ENCODE measurements around the gene PROM2.

Gene PROM2

DNA sequence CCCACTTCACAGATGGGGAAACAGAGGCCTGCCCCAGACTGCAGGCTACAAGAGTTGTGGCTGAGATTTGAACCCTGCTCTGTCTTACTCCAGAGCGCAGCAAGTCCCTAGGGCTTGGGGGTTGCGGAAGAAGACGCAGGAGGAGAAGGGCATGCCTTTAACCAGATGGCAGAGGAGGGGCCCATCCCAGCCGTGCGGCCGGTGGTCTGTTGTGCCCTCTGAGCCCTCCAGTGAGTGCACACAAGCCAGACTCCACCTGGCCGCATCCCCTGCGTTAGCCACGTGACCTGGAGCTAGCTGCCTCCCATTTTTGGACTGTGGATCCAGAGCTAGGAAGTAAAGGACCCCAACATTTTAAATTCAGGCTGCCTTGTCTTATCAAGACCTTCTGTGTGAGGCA, 25.7 kb downstream of the PROM2 start:
- no peak overlapping the region for H3K27ac Mint-ChIP-seq
- intact Hi-C loops (cut with micrococcal nuclease): no loop called here
- no peak overlapping the region for H3K4me3 Mint-ChIP-seq
- H3K36me3 Mint-ChIP-seq (ENCODE audit: low read depth): no peaks in the 10 kb centered on the region
- peaks cover 7% of the 10 kb centered on the region for H3K4me1 Mint-ChIP-seq (ENCODE audit: low read depth)
- peaks cover 11% of the 10 kb centered on the region for H3K27me3 Mint-ChIP-seq
- no peaks in the 10 kb centered on the region for H3K9me3 Mint-ChIP-seq

DNA sequence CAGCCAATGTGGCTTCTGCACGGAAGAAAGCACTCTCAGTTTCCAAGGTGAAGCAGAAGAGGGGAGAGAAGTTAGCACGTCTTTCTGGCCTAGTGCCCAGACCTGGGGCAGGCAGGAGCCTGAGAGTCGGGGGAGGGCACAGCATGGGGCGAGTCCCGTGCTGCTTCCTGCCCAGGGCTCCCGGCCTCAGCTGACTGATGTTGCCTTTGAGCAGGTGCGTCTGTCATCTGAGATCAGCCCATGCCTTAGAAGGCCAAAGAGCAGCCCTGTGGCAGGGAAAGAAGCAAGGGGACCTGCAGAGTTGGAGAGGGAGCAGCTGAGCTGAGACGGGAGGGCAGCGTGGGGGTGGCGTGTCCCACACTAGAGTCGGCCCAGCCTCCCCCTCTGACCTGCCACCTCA, 26.2 kb downstream of the PROM2 start:
- no peaks in the 10 kb centered on the region for H3K36me3 Mint-ChIP-seq (ENCODE audit: low read depth)
- H3K9me3 Mint-ChIP-seq: no peaks in the 10 kb centered on the region
- peaks cover 7% of the 10 kb centered on the region for H3K4me1 Mint-ChIP-seq (ENCODE audit: low read depth)
- no peak overlapping the region for H3K27ac Mint-ChIP-seq
- peaks cover 11% of the 10 kb centered on the region for H3K27me3 Mint-ChIP-seq
- intact Hi-C loops (cut with micrococcal nuclease): no loop called here
- H3K4me3 Mint-ChIP-seq: no peak overlapping the region

DNA sequence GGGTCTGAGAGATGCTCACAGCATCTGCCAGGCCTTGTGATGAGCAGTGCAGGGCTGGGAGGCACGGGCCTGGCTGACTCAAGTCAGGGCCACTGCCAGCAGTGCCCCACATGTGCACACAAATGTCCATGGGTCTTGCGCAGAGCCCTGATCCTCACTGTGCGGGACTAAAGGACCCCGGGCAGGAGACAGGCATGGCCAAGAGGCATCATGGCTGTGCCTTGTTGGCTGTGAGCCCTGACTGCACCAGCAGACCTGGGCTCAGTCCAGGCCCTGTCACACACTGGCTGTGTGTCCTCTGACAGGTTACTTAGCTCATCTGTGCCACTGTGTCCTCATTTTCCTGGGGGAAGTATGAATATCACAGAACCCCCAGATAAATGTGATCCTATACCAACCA, 26.9 kb downstream of the PROM2 start:
- Mint-ChIP-seq H3K27me3 (peaks cover 11% of the 10 kb centered on the region), H3K4me3 (no peak overlapping the region), H3K27ac (peak overlapping the region; percentile 31), H3K9me3 (no peaks in the 10 kb centered on the region), H3K4me1 (ENCODE audit: low read depth) (peaks cover 7% of the 10 kb centered on the region), H3K36me3 (ENCODE audit: low read depth) (no peaks in the 10 kb centered on the region)
- intact Hi-C loops (cut with micrococcal nuclease): no loop called here

DNA sequence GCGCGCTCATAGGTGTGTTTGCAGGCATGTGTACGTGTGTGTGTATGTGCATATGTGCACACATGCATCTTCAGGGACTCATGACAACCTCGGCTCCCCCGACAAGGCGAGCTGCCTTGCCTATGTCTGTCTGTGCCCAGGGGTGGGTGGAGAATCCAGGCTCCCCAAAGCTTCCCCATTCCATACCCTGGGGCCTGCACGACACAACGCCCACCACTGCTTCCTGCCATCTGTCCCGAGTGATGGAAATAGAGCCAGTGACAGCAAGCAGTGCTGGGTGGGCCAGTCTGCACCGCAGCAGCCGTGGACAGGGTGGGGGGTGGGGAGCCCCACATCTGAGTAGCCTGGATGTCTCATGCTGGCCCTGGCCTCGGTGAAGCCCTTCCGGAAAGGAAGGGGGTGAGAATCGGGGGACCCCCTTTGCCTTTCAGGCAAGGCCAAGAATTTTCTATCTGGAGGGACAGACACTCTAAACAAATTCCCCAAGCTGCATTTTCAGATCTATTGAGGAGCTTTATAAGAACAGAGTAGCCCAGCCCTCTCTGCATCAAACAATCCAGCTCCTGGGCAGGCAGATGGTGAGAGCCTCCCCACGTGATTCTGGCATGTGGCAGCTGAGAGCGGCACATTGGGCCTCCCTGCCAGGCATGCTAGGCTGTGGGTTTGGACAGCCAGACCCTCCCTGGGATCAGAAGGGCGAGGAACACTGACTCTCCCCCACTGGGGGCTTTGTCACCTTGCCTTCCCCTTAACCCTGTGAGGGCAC, 27.8 kb downstream of the PROM2 start:
- Mint-ChIP-seq H3K4me1 (ENCODE audit: low read depth) (peaks cover 7% of the 10 kb centered on the region), H3K4me3 (no peak overlapping the region), H3K36me3 (ENCODE audit: low read depth) (no peaks in the 10 kb centered on the region), H3K27me3 (peaks cover 4% of the 10 kb centered on the region), H3K27ac (no peak overlapping the region), H3K9me3 (no peaks in the 10 kb centered on the region)
- intact Hi-C loops (cut with micrococcal nuclease): no loop called here

DNA sequence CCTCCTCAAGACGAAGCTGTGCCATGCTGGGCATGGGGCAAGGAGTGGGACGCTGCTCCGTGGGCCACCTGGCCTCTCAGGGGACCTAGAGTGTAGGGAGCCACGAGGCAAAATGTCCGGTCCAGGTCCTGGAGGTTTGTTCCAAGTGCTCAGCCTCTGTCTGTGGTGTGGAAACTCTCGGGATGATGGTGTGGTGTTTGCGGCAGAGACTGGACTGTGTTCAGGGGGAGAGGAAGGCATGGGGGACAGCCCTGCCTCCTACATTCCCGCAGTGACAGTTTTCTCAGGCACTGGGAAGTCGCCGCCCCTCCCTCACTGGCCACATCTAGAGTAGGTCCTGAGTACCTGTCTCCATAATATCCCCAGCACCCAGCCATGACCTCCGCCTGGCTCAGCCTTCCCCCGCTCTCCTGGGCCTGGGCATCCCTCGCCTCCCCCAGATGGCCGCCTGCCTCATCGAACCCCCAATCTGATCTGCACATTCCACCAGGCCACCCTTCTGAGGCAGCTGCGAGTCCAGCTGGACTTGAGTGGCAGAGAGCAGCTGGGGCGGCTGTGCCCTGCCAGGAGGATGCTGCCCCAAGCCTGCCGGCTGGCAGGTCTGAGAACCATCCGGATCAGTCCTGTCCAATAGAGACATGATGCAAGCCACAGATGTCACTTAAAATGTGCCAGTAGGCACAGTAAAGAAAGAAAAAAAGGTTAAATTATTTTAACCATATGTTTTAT, 29.1 kb downstream of the PROM2 start:
- intact Hi-C loops (cut with micrococcal nuclease): no loop called here
- Mint-ChIP-seq H3K27me3 (no peaks in the 10 kb centered on the region), H3K27ac (no peak overlapping the region), H3K4me3 (no peak overlapping the region), H3K4me1 (ENCODE audit: low read depth) (peaks cover 7% of the 10 kb centered on the region), H3K9me3 (no peaks in the 10 kb centered on the region), H3K36me3 (ENCODE audit: low read depth) (no peaks in the 10 kb centered on the region)

DNA sequence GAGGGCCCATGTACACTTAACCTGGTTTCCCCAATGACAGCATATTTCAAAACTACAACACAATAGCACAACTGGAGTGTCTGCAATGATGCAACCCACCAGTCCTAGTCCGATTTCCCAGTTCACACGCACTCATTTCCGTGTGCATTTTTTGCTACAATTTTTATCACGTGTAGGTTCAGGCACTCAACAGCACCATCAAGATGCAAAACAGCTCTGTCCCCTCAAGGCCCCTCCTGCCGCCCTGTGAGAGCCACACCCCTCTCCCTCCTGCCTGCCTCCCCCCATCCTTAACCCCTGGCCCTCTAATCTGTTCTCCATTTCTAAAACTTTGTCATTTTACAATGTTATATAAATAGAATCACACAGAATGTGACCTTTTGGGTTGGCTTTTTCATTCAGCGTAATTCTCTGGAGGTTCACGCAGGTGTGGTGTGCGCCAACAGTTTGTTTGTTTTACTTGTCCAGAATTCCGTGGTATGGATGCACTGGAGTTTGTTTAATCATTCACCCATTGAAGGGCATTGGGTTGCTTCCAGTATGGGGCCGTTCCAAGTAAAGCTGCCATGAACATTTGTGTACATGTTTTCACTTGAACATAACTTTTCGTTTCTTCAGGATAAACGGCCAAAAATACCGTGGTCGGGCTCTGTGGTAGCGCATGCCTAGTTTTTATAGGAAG, 31.3 kb downstream of the PROM2 start:
- no peak overlapping the region for H3K4me3 Mint-ChIP-seq
- H3K9me3 Mint-ChIP-seq: no peaks in the 10 kb centered on the region
- no peaks in the 10 kb centered on the region for H3K36me3 Mint-ChIP-seq (ENCODE audit: low read depth)
- peaks cover 7% of the 10 kb centered on the region for H3K4me1 Mint-ChIP-seq (ENCODE audit: low read depth)
- intact Hi-C loops (cut with micrococcal nuclease): no loop called here
- H3K27ac Mint-ChIP-seq: no peak overlapping the region
- H3K27me3 Mint-ChIP-seq: no peaks in the 10 kb centered on the region

DNA sequence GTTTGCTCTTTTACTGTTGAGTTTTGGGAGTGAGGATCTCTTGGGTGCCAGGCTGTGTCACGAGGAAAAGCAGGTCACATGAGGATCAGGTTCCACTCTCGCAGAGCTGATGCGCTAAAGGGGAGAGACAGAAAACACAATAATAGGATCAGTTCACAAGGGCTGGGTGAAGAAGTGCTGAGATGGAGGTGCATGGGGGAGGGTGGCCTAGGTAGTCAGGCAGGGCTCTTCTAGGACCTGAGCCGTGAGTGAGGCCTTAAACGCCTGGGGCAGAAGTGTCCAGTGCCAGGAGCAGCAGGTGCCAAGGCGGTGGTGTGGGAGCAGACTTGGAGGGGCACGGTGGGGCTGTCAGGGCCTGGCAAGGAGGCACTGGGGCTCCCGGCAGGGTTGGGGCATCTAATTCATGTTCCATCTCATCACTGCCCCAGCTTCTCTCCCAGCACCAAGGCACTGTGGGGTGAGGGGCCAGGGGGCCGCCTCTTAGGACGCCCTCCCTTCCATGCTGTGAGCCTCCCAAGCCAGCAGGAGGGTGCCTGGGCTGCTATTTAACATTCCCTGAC, 32.2 kb downstream of the PROM2 start:
- H3K27ac Mint-ChIP-seq: no peak overlapping the region

DNA sequence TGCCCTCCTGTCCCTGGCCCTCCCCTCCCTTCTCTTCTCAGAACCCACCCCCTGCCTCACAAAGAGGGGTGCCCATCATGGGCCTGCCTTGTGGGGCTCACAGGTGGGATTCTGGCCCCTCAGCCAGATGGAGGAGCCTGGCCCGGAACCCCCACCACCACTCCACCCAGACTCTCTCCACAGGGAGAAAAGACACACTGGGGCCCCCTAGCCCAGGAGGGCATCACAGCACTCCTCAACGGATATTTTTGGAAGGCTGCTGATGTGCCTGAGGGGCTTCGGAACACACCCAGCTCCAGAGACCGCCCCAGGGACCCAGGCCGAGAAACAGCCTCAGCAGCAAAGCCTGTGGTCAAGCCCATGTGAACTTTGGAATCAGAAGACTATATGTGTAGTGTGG, 32.8 kb downstream of the PROM2 start:
- intact Hi-C loops (cut with micrococcal nuclease): no loop called here
- no peaks in the 10 kb centered on the region for H3K36me3 Mint-ChIP-seq (ENCODE audit: low read depth)
- no peaks in the 10 kb centered on the region for H3K9me3 Mint-ChIP-seq
- H3K4me3 Mint-ChIP-seq: no peak overlapping the region
- peaks cover 2% of the 10 kb centered on the region for H3K4me1 Mint-ChIP-seq (ENCODE audit: low read depth)
- H3K27me3 Mint-ChIP-seq: no peaks in the 10 kb centered on the region
- H3K27ac Mint-ChIP-seq: no peak overlapping the region

More for the DNA sequence above, 32.2 kb downstream of the PROM2 start:
- no peak overlapping the region for H3K4me3 Mint-ChIP-seq
- intact Hi-C loops (cut with micrococcal nuclease): no loop called here
- H3K9me3 Mint-ChIP-seq: no peaks in the 10 kb centered on the region
- H3K36me3 Mint-ChIP-seq (ENCODE audit: low read depth): no peaks in the 10 kb centered on the region
- H3K27me3 Mint-ChIP-seq: no peaks in the 10 kb centered on the region
- H3K4me1 Mint-ChIP-seq (ENCODE audit: low read depth): peaks cover 7% of the 10 kb centered on the region

DNA sequence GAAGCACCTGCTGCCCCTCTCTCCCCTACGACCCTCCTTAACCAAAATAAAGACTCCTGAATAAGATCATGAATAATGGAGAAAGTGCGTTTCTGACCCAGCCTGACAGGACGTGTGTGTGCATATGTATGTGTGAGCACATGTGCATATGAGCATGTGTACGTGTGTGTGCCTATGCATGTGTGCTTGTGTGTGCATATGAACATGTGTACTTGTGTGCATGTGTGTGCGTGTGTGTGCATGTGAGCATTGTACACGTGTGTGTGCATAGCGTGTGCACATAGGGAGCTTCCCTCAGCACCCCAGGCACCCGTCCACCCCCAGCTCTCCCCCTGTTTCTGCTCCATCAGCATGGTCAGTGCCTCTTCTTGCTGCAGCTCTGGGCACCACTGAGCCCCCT, 33.6 kb downstream of the PROM2 start:
- no peaks in the 10 kb centered on the region for H3K36me3 Mint-ChIP-seq (ENCODE audit: low read depth)

DNA sequence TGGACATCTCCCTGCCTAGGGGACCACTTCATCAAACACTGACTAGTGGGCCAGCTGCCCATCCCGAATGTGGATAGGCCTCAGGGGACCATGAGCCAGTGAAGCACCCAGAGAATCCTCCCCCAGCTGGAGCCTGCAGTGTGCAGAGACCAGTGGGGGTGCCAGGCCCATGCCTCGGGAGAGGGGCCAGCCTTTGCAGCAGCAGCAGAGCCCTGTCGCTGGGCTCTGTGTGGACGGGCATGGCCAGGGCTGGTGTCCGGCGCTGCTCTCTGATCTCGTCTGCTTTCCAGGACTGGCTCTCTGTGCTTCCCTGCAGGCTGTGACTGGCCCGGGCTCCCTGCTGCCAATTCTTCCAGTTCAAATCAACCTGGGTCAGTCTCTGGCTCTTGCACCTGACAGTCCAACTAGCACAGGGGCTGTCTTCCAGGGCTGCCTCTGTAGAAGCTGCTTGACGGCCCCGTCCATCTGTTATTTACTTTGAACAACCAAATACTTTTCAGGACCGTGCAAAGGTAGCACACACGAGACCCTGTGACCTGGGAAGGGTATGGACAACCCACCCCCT, 34.3 kb downstream of the PROM2 start:
- Mint-ChIP-seq H3K4me3 (no peak overlapping the region), H3K9me3 (no peaks in the 10 kb centered on the region), H3K4me1 (ENCODE audit: low read depth) (no peaks in the 10 kb centered on the region), H3K36me3 (ENCODE audit: low read depth) (no peaks in the 10 kb centered on the region), H3K27ac (no peak overlapping the region), H3K27me3 (no peaks in the 10 kb centered on the region)
- intact Hi-C loops (cut with micrococcal nuclease): no loop called here

More for the DNA sequence above, 33.6 kb downstream of the PROM2 start:
- Mint-ChIP-seq H3K27me3 (no peaks in the 10 kb centered on the region), H3K4me3 (no peak overlapping the region), H3K27ac (no peak overlapping the region), H3K4me1 (ENCODE audit: low read depth) (no peaks in the 10 kb centered on the region), H3K9me3 (no peaks in the 10 kb centered on the region)
- intact Hi-C loops (cut with micrococcal nuclease): no loop called here

DNA sequence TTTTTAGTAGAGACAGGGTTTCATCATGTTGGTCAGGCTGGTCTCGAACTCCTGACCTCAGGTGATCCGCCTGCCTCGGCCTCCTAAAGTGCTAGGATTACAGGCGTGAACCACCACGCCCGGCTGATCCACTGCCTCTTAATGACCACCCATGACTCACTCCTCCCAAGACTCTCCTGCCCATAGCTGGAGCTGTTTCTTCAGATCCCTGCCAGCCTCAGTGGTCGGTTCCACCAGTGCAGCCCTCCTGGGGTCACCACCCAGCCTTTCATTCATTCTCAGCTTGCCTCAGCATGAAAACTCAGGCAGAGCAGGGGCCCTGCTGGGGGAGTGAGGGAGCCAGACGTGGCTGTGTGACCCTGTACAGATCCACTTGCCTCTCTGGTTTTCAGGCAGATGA, 35.4 kb downstream of the PROM2 start:
- no peaks in the 10 kb centered on the region for H3K9me3 Mint-ChIP-seq
- no peaks in the 10 kb centered on the region for H3K27me3 Mint-ChIP-seq
- H3K4me1 Mint-ChIP-seq (ENCODE audit: low read depth): no peaks in the 10 kb centered on the region
- no peak overlapping the region for H3K4me3 Mint-ChIP-seq
- H3K36me3 Mint-ChIP-seq (ENCODE audit: low read depth): no peaks in the 10 kb centered on the region
- intact Hi-C loops (cut with micrococcal nuclease): no loop called here
- H3K27ac Mint-ChIP-seq: no peak overlapping the region

DNA sequence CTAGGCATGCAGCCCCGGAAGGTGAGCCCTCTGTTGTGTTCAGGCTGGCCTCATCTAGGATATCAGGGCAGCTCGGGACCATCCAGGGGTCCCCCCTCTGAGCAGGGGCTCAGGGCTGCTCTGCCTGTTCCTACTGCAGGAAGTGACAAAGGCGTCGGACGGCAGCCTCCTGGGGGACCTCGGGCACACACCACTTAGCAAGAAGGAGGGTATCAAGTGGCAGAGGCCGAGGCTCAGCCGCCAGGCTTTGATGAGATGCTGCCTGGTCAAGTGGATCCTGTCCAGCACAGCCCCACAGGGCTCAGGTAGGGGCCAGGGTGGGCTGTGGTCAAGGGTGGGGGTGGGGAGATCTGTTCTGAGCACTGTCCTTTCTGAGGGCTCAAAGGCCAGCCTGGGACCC, 36.0 kb downstream of the PROM2 start:
- no peaks in the 10 kb centered on the region for H3K9me3 Mint-ChIP-seq
- no peaks in the 10 kb centered on the region for H3K27me3 Mint-ChIP-seq
- H3K4me3 Mint-ChIP-seq: no peak overlapping the region
- no peak overlapping the region for H3K27ac Mint-ChIP-seq
- intact Hi-C loops (cut with micrococcal nuclease): no loop called here
- no peaks in the 10 kb centered on the region for H3K4me1 Mint-ChIP-seq (ENCODE audit: low read depth)
- H3K36me3 Mint-ChIP-seq (ENCODE audit: low read depth): no peaks in the 10 kb centered on the region

DNA sequence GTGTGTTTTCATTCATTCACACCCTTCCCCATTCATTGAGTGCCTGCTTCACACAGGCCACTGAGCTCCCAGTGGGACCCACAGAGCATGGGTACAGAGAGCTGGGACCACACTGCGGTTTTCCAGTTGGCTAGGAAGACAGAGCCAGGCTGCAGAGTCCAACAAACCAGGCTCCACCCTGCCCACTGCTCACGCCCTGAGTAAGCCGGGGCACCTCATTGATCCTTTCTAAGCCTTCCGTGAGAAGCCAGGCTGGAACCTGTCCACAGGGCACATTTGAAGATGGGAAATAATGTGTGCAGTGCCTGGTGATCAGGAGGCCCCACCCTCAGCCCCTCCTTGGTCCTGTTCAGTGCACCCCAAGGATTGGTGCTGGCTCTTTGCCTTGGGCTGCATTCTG, 36.4 kb downstream of the PROM2 start:
- Mint-ChIP-seq H3K4me3 (no peak overlapping the region), H3K27ac (no peak overlapping the region)

More for the DNA sequence above, 36.4 kb downstream of the PROM2 start:
- no peaks in the 10 kb centered on the region for H3K27me3 Mint-ChIP-seq
- no peaks in the 10 kb centered on the region for H3K4me1 Mint-ChIP-seq (ENCODE audit: low read depth)
- no peaks in the 10 kb centered on the region for H3K9me3 Mint-ChIP-seq
- no peaks in the 10 kb centered on the region for H3K36me3 Mint-ChIP-seq (ENCODE audit: low read depth)
- intact Hi-C loops (cut with micrococcal nuclease): no loop called here
